Ecto neural progenitor cell (in vitro differentiated cells): Measurements from ENCODE around the gene AUTS2.

Experiments used
- DNase-seq: peaks from one replicate; pipeline ENCODE4 v3.0.0-alpha.2; 2018; ENCODE audit warnings: low spot score

Gene AUTS2

GRCh38 chr7:70556761-70557160, 958.5 kb downstream of the AUTS2 start:
- DNase-seq: no peak

- no peak for DNase-seq
Measured at GRCh38 chr7:70557338-70557737, 959.1 kb downstream of the AUTS2 start.

GRCh38 chr7:70559815-70560214, 961.5 kb downstream of the AUTS2 start:
- no peak for DNase-seq

GRCh38 chr7:70563960-70564359, 965.7 kb downstream of the AUTS2 start:
- no peak for DNase-seq

GRCh38 chr7:70565721-70566370, 967.6 kb downstream of the AUTS2 start:
- DNase-seq: no peak

- no peak for DNase-seq
Measured at GRCh38 chr7:70566671-70567070, 968.4 kb downstream of the AUTS2 start.

DNA sequence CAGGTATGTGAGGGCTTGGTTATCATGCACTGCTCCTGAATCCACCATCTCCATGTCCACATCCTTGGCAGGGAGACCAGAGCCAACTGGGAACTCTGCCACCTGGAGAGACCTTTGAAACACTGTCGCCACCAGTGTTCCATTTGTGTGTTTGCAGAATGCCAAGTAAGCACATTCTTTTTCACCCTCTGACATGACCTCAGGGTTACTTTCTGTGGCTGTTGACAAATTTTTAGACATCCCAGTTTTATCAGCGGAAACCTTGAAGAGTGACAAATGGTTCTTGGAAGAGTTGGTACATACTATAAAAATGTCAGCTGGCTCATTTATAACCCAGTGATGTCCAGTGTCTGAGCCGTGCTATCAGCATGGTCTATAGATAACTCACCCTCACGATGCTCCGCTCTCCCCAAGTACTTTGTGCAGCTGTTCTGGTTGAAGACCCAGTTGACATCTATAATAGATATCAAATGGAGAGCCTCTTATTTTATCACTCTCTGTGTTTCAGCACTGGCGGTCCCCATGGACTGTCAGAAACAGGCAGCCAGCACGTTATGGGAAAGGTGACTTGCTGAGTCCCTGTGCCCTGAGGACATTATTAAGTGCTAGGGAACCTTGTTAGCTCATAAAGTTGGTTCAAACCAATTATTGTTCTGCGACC, 970.5 kb downstream of the AUTS2 start:
- DNase-seq: no peak

DNA sequence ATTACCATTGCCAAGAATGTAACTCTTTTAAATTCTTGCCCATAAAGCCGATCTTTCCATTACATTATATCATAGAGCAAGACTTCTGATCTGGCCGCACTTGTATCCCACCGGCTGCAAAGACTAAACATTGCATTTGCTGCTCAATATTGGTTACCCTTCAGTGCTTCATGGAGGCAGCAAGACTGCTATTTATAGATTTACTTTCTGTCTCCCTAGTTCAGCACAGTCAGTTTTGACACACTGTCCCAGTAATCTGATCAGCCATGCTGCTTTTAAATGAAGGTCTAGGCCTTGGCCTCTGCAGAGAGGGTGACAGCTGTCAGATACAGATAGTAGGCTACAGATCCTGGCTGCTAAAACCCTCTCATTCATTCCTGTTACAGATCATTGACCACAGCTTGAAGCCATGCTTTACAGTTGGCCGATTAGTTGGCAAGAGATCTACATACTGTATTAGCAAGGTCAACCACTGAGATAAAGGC, 971.1 kb downstream of the AUTS2 start:
- DNase-seq: no peak

DNA sequence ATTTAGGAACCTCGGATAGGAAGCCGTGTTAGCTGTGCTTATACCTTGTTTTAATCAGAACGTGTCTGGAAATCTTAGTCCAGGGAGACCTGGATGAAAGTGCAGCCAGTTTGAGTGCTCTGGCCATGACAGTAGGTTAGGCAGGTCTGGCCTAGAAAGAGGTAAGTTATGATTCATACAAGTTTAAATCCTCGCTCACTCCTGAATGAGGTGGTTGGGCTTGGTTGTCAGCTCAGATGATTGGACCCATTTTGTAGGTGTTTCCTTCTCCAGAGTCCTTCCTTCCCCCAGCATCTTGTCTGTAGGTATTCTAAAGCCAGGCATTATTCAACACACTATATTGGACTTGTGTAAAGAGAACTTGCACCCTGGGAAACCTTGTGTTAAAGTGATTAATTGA, 971.8 kb downstream of the AUTS2 start:
- no peak for DNase-seq

- DNase-seq: no peak
Measured at GRCh38 chr7:70570961-70571360, 972.7 kb downstream of the AUTS2 start.

- no peak for DNase-seq
Measured at GRCh38 chr7:70571403-70571934, 973.2 kb downstream of the AUTS2 start.

DNA sequence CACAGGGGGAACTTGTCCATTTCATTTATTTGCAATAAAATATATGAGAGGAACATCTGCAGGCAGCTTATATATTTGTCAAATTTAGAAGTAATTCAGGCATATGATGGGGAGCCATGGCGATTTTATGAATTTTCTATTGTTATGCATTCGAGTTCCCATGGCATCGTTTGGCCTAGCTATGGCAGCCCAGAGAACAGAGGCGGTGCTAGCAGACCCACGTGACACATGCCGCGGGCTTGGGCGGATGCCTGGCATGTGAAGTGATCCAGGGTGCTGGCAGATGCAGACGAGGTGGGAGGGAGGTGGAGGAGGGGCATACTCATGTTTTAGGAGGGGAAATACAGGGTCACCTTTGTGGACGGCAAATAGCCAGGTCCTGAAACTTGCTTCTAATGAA, 973.7 kb downstream of the AUTS2 start:
- DNase-seq: no peak

GRCh38 chr7:70572571-70572970, 974.3 kb downstream of the AUTS2 start:
- no peak for DNase-seq

DNA sequence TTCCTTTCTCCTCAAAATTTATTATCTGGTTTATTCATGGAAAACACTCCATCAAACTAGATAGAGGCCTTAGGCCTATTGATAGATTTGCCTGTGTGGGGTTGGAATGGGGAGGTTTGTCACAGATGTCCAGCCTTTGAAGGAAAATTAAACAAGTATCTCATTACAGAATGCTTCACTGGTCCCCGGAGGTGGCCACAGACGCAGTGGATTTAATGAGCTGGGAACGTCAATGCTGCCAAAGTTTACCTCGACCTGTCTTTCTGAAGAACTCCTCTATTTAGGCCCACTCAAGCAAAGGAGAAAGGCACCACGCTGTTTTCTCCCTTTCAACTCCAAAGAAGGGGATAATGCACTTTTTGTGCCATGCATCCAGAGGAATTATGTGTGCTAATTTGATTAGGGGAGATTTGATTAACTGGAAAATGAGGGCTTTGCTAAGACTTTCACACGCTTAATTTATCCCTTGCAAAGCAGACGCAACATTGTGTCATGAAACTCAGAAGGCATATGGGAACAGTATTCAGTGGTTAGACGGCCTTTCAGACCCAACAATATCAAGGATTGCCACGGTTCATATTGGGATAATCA, 974.9 kb downstream of the AUTS2 start:
- DNase-seq: peak; percentile 76

GRCh38 chr7:70573696-70574095, 975.4 kb downstream of the AUTS2 start:
- DNase-seq: no peak

GRCh38 chr7:70574314-70574834, 976.1 kb downstream of the AUTS2 start:
- DNase-seq: no peak

GRCh38 chr7:70574970-70575799, 976.9 kb downstream of the AUTS2 start:
- DNase-seq: peak; percentile 62

GRCh38 chr7:70577078-70577477, 978.8 kb downstream of the AUTS2 start:
- no peak for DNase-seq

DNA sequence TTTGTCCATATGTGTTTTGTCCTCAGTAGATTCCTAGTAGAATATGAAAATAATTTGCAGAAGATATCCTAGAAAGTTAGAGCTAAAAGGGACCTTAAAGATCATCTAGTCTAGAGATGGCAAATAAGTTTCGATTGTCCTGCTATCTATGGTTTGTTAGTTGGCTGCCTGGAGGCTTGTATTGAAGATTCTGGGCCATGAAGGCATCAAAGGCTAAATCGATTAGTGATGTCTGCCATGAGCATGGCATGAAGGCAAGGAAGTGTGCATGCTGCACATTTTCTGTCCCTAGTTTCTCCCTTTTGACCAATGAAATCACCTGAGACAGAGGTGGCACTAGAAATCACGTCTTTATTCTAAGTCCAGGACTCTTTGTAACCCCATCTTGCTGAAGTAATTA, 979.9 kb downstream of the AUTS2 start:
- no peak for DNase-seq

- DNase-seq: no peak
Measured at GRCh38 chr7:70579397-70580097, 981.3 kb downstream of the AUTS2 start.

DNA sequence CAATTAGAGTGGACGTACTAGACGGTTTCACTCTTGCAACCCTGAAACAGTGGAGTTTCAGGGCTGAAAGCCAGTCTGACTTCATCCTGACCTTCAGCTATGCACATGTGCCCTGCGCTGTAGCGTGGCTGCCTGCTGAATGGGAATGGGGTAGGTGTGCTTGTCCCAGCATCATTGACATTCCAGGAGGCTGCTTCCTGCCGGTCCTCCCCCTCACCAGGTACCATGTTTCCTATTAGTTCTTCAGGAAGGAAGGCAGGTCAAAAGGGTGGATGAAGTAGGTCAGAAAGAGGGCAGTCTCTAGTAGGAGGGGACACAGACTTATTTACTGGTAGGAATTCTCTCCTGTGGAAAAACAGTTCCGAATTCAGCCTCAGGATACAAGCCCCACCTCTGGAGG, 981.9 kb downstream of the AUTS2 start:
- DNase-seq: no peak
